Hematopoietic multipotent progenitor cell treated with erythropoietin and hydrocortisone succinate and interleukin-3 and kit ligand, for 8 days (in vitro differentiated cells): ENCODE data around the gene ISG20L2.
A peak's percentile ranks its signal among the peaks of the same experiment; 100 is the strongest.

Source experiments
- DNase-seq: peaks from one replicate; pipeline ENCODE4 v3.0.0-alpha.2; 2015

Gene ISG20L2

GRCh38 chr1:156684227-156684782 lies 44.3 kb downstream of the ISG20L2 start:
- no peak for DNase-seq

GRCh38 chr1:156682166-156682890 lies 46.2 kb downstream of the ISG20L2 start:
- no peak for DNase-seq

- no peak for DNase-seq
Measured at GRCh38 chr1:156681196-156681960, 47.2 kb downstream of the ISG20L2 start.

- DNase-seq, result no peak
Measured at GRCh38 chr1:156680056-156680455, 48.5 kb downstream of the ISG20L2 start.

- peak; percentile 60 for DNase-seq
Measured at GRCh38 chr1:156677616-156678596, 50.7 kb downstream of the ISG20L2 start.

- no peak for DNase-seq
Measured at GRCh38 chr1:156676820-156677615, 51.5 kb downstream of the ISG20L2 start, which contains the start of gene NES. TSS of gene NES (minus strand) at chr1:156677407. CDS start at chr1:156677264, 143 bp downstream.

GRCh38 chr1:156676114-156676819 lies 52.3 kb downstream of the ISG20L2 start:
- no peak for DNase-seq

- no peak for DNase-seq
Measured at GRCh38 chr1:156675210-156676113, 53.1 kb downstream of the ISG20L2 start.

- no peak for DNase-seq
Measured at GRCh38 chr1:156673387-156674121, 55.0 kb downstream of the ISG20L2 start.
